Vagina (tissue), 2 donors: ENCODE measurements around the gene HNRNPH1.

Experiments used
- POLR2A ChIP-seq, 2 donors: fragments of 450-650 bp; IDR thresholded peaks; one replicate each; pipeline ENCODE4 v1.6.1; 2017; ENCODE audit warnings: antibody characterized with exemption in 2 of 2, mild to moderate bottlenecking in 2 of 2, moderate library complexity in 2 of 2
- POLR2AphosphoS5 ChIP-seq, 2 donors: sonication (generic); formaldehyde crosslinking; IDR thresholded peaks; one replicate each; pipeline ENCODE4 v1.9.0; 2017; ENCODE audit warnings: antibody characterized with exemption in 2 of 2, mild to moderate bottlenecking in 2 of 2, low read depth in 1 of 2; ENCODE audit not compliant: insufficient read depth in 1 of 2

DNA sequence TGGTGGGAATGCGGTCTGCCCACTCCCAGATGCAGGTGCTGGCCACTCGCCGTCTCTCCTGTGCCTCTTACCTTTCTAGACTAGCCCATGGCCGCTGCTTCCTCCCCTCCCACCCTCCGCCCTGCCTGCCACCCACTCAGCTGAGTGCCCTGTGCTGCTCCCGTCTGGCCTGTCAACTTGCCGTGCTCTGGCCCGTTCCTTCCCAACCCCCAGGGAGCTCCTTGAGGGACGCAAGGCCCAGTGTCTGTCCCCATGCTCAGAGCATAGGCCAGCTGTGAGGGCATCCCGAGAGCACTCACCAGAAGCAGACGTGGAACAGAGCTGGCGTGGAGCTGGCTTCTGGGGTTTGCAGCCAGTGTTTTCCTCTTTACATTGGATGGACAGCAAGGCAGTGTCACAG lies 20.2 kb downstream of the HNRNPH1 start:
- TF ChIP-seq POLR2AphosphoS5 (IDR thresholded peaks at IDR 0.05; ENCODE audit: insufficient read depth in 1 of 2, low read depth in 1 of 2) = no peak
- no peak for TF ChIP-seq POLR2A (IDR thresholded peaks at IDR 0.05)
